H1 (cell line): ENCODE data around the gene TAS1R1. TPM values are rescaled to one million over a fixed set of nuclear protein-coding genes. Genes with fewer than 3 reads are reported as not detected.

Experiments
- CHD2 ChIP-seq: IDR thresholded peaks from 2 replicates; pipeline ENCODE4 v1.6.1; 2012; ENCODE audit warnings: low read length, improper control_type of control experiment
- EP300 ChIP-seq, 2 experiments: IDR thresholded peaks; 1 replicate in 1 of 2; 2 replicates in 1 of 2; pipeline ENCODE4 v1.6.1; 2011 to 2012; ENCODE audit warnings: low read depth in 2 of 2, low read length in 2 of 2, mild to moderate bottlenecking in 2 of 2, borderline replicate concordance in 1 of 2, inconsistent platforms in 1 of 2, moderate library complexity in 1 of 2
- JUN ChIP-seq: IDR thresholded peaks from 2 replicates; pipeline ENCODE4 v1.6.1; 2011; ENCODE audit warnings: low read depth, mild to moderate bottlenecking, improper control_type of control experiment, low read length
- RBBP5 ChIP-seq: IDR thresholded peaks from 2 replicates; pipeline ENCODE4 v1.7.1; 2012; ENCODE audit warnings: low read depth, mild to moderate bottlenecking, inconsistent platforms, low read length, moderate library complexity, borderline replicate concordance
- polyA plus RNA-seq, 7 experiments: library from polyadenylated mRNA; depleted of rRNA in 3 of 7; stranded (reverse) in 5 of 7; unstranded in 2 of 7; fragments of >200 nt in 5 of 7; fragments of 200-250 nt in 2 of 7; gene quantifications; 1 replicate in 5 of 7; 2 replicates in 1 of 7; 4 replicates in 1 of 7; pipeline versions ENCODE4 v1.2.1 to v1.2.3, GENCODE V29; 2011 to 2013; ENCODE audit warnings: missing spikeins in 2 of 7, mixed read lengths in 2 of 7
- total RNA-seq: library from RNA; stranded (reverse); fragmentation: NEBNext Ultra II Directional; extraction: Animal tissue kit (Norgen Biotek cat#: 25700); gene quantifications from 2 replicates; pipeline ENCODE4 v1.2.1, GENCODE V29; 2021

The TAS1R1 gene
- total and polyA plus RNA-seq, 2 of the 8 experiments (the other 6 are each of a cell fraction or from before 2014, with no cell fraction given) = 0.26 TPM; not detected in 1

- TF ChIP-seq EP300 (IDR thresholded peaks at IDR 0.05; ENCODE audit: borderline replicate concordance in 1 of 2, low read depth in 2 of 2, low read length in 2 of 2) (no peak), CHD2 (no peak), RBBP5 (no peak), JUN (no peak)
- TF ChIP-seq, all 59 proteins: peak for 0
These were observed 67.5 kb downstream of the TAS1R1 start (continued) for GRCh38 chr1:6622396-6623152.
